CD1c-positive myeloid dendritic cell (primary cell): ENCODE data around the gene SMYD2.
A peak's percentile ranks its signal among the peaks of the same experiment; 100 is the strongest.

Source experiments
- DNase-seq: peaks from one replicate; pipeline ENCODE4 v3.0.0-alpha.2; 2016; ENCODE audit errors: extremely low spot score

The SMYD2 gene

GRCh38 chr1:214361636-214362035, 80.7 kb downstream of the SMYD2 start:
- DNase-seq = no peak

GRCh38 chr1:214362188-214362882, 81.4 kb downstream of the SMYD2 start:
- peak; percentile 54 for DNase-seq

- DNase-seq = no peak
Observed at GRCh38 chr1:214363386-214363785, 82.4 kb downstream of the SMYD2 start.

- no peak for DNase-seq
Observed at GRCh38 chr1:214364386-214364785, 83.4 kb downstream of the SMYD2 start.

- no peak for DNase-seq
Observed at GRCh38 chr1:214364786-214365295, 83.9 kb downstream of the SMYD2 start.

- no peak for DNase-seq
Observed at GRCh38 chr1:214367841-214368240, 86.9 kb downstream of the SMYD2 start.

GRCh38 chr1:214369364-214369763, 88.4 kb downstream of the SMYD2 start:
- no peak for DNase-seq

- DNase-seq = no peak
Observed at GRCh38 chr1:214370615-214371014, 89.7 kb downstream of the SMYD2 start.

- no peak for DNase-seq
Observed at GRCh38 chr1:214372092-214372491, 91.1 kb downstream of the SMYD2 start.

GRCh38 chr1:214377485-214377884, 96.5 kb downstream of the SMYD2 start:
- DNase-seq = no peak

- no peak for DNase-seq
Observed at GRCh38 chr1:214377886-214378285, 96.9 kb downstream of the SMYD2 start.

GRCh38 chr1:214378492-214378891, 97.5 kb downstream of the SMYD2 start:
- DNase-seq = no peak

- no peak for DNase-seq
Observed at GRCh38 chr1:214379236-214379970, 98.4 kb downstream of the SMYD2 start.

GRCh38 chr1:214380396-214380795, 99.4 kb downstream of the SMYD2 start:
- no peak for DNase-seq

- no peak for DNase-seq
Observed at GRCh38 chr1:214380986-214381695, 100.2 kb downstream of the SMYD2 start.

- no peak for DNase-seq
Observed at GRCh38 chr1:214383381-214384372, 102.7 kb downstream of the SMYD2 start.

GRCh38 chr1:214384373-214385079, 103.6 kb downstream of the SMYD2 start:
- no peak for DNase-seq

GRCh38 chr1:214385428-214385827, 104.5 kb downstream of the SMYD2 start:
- DNase-seq = no peak

- DNase-seq = no peak
Observed at GRCh38 chr1:214386333-214386732, 105.4 kb downstream of the SMYD2 start.
